ENCODE results near the gene CD81. TPM values are rescaled to one million over a fixed set of nuclear protein-coding genes. Genes with fewer than 3 reads are reported as not detected.

CD81 gene
- total RNA-seq, 1 donor, result 195 TPM

DNA sequence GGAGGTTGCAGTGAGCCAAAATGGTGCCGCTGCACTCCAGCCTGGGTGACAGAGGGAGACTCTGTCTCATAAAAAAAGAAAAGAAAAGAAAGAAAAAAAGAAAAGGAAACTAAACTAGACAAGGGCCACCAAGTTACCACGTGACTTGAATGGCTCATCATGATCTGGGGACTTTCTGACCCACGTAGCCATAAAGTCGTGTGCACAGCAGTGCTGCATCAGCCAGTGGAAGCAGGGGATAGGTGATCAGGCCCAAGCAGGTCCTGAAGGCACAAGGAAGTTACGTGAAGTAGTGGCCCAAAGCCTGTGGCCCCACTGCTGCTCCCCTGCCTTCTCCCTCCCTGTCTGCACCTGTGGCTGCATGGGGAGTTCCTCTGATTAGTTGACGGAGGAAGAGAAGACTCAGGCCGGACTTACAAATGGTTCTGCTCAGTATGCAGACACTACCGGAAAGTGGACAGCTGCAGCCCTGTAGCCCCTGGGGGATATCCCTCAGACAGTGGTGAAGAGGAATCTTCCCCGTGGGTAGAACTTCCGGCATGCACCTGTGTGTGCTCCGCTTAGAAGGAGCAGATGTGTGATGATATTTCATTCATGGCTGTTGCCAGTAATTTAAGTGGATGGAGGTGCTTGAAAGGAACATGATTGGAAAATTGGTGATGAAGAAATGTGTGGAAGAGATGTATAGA is 18.2 kb upstream of the CD81 start:
- Histone ChIP-seq H3K4me2 (ENCODE audit: insufficient read depth, low read length) (no peak overlapping the region), H3K4me3 (ENCODE audit: insufficient read depth, low read length) (no peak overlapping the region), H2AFZ (ENCODE audit: low read length) (no peak overlapping the region), H3K27ac (ENCODE audit: low read depth, low read length) (no peak overlapping the region), H3K36me3 (ENCODE audit: insufficient read depth, low read length) (no peaks in the 10 kb centered on the region), H3K27me3 (ENCODE audit: insufficient read depth, low read length) (no peaks in the 10 kb centered on the region), H3K4me1 (ENCODE audit: insufficient read depth, low read length) (peaks cover 4% of the 10 kb centered on the region), H3K79me2 (ENCODE audit: insufficient read depth, low read length) (no peaks in the 10 kb centered on the region), H4K20me1 (ENCODE audit: insufficient read depth, low read length) (no peaks in the 10 kb centered on the region), H3K9me3 (ENCODE audit: low read depth, low read length) (no peaks in the 10 kb centered on the region)
- TF ChIP-seq, protein P1, sequence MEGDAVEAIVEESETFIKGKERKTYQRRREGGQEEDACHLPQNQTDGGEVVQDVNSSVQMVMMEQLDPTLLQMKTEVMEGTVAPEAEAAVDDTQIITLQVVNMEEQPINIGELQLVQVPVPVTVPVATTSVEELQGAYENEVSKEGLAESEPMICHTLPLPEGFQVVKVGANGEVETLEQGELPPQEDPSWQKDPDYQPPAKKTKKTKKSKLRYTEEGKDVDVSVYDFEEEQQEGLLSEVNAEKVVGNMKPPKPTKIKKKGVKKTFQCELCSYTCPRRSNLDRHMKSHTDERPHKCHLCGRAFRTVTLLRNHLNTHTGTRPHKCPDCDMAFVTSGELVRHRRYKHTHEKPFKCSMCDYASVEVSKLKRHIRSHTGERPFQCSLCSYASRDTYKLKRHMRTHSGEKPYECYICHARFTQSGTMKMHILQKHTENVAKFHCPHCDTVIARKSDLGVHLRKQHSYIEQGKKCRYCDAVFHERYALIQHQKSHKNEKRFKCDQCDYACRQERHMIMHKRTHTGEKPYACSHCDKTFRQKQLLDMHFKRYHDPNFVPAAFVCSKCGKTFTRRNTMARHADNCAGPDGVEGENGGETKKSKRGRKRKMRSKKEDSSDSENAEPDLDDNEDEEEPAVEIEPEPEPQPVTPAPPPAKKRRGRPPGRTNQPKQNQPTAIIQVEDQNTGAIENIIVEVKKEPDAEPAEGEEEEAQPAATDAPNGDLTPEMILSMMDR (IDR thresholded peaks at IDR 0.05; ENCODE audit: extremely low read depth, low read depth, low read length), result no peak
- no peak for DNase-seq (ENCODE audit: insufficient read length, low spot score, missing footprints)

DNA sequence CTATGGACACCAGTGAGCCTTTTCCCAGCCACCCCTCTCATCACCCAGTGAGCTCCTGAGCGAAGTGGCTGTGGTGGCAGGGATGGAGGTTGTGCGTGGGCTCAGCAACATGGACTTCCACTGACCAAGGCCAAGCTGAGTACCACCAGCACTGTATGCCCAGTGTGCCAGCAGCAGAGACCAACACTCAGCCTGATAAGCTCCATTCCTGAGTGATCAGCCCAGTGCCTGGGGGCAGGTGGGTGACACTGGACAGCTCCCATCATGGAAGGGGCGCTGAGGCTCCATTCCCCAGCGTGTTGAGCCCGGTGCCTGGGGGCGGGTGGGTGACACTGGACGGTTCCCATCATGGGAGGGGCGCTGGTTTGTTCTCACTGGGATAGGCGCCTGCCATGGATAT is 17.6 kb upstream of the CD81 start:
- H2AFZ ChIP-seq (ENCODE audit: low read length), result no peak overlapping the region
- H3K4me3 ChIP-seq (ENCODE audit: insufficient read depth, low read length), result no peak overlapping the region
- no peaks in the 10 kb centered on the region for H3K36me3 ChIP-seq (ENCODE audit: insufficient read depth, low read length)
- no peaks in the 10 kb centered on the region for H4K20me1 ChIP-seq (ENCODE audit: insufficient read depth, low read length)
- DNase-seq (ENCODE audit: insufficient read length, low spot score, missing footprints), result no peak
- H3K79me2 ChIP-seq (ENCODE audit: insufficient read depth, low read length), result no peaks in the 10 kb centered on the region
- no peak overlapping the region for H3K4me2 ChIP-seq (ENCODE audit: insufficient read depth, low read length)
- no peak overlapping the region for H3K27ac ChIP-seq (ENCODE audit: low read depth, low read length)
- H3K27me3 ChIP-seq (ENCODE audit: insufficient read depth, low read length), result no peaks in the 10 kb centered on the region
- H3K9me3 ChIP-seq (ENCODE audit: low read depth, low read length), result no peaks in the 10 kb centered on the region
- peaks cover 4% of the 10 kb centered on the region for H3K4me1 ChIP-seq (ENCODE audit: insufficient read depth, low read length)
- TF ChIP-seq, protein P1 (IDR thresholded peaks at IDR 0.05; ENCODE audit: extremely low read depth, low read depth, low read length), result no peak

DNA sequence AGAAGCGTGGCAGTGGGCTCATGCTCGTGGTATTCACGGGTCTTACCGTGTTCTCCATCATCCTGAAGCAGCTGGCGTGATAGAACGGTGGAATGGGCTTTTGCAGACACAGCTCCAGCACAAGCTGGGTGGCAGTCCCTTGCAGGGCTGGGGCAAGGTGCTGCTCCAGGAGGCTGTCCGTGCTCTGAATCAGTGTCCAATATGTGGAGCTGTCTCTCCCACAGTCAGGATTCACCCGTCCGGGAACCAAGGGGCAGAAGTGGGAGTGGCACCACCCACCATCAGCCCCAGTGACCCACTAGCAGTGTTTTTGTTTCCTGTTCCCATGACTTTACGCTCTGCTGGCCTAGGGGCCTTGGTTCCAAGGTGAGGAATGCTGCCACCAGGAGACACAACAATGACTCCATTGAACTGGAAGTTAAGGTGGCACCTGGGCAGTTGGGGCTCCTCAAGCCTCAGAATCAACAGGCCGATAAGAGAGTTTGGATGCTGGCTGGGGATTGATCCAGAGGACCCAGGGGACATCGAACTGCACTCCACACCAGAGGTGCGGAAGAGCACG is 16.9 kb upstream of the CD81 start:
- H4K20me1 ChIP-seq (ENCODE audit: insufficient read depth, low read length), result no peaks in the 10 kb centered on the region
- H3K27me3 ChIP-seq (ENCODE audit: insufficient read depth, low read length), result no peaks in the 10 kb centered on the region
- no peak for DNase-seq (ENCODE audit: insufficient read length, low spot score, missing footprints)
- H3K27ac ChIP-seq (ENCODE audit: low read depth, low read length), result no peak overlapping the region
- no peaks in the 10 kb centered on the region for H3K79me2 ChIP-seq (ENCODE audit: insufficient read depth, low read length)
- H2AFZ ChIP-seq (ENCODE audit: low read length), result no peak overlapping the region
- H3K4me1 ChIP-seq (ENCODE audit: insufficient read depth, low read length), result peaks cover 1% of the 10 kb centered on the region
- no peak overlapping the region for H3K4me3 ChIP-seq (ENCODE audit: insufficient read depth, low read length)
- H3K9me3 ChIP-seq (ENCODE audit: low read depth, low read length), result no peaks in the 10 kb centered on the region
- TF ChIP-seq, protein P1 (IDR thresholded peaks at IDR 0.05; ENCODE audit: extremely low read depth, low read depth, low read length), result no peak
- no peak overlapping the region for H3K4me2 ChIP-seq (ENCODE audit: insufficient read depth, low read length)
- no peaks in the 10 kb centered on the region for H3K36me3 ChIP-seq (ENCODE audit: insufficient read depth, low read length)

DNA sequence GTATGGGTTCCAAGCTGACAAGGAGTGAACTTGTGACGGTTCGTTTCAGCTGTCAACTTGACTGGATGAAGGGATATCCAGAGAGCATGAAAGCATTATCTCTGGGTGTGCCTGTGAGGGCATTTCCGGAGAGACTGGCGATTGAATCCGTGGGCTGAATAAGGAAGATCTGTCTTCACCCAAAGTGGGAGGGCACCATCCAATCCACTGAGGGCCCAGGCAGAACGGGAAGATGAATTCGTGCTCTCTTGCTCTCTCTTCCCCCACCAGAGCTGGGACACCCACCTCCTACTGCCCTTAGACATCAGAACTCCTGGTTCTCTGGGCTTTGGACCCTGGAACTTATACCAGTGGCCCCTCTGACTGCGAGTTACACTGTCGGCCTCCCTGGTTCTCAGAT is 15.5 kb upstream of the CD81 start:
- DNase-seq (ENCODE audit: insufficient read length, low spot score, missing footprints), result no peak
- Histone ChIP-seq H3K4me1 (ENCODE audit: insufficient read depth, low read length) (no peaks in the 10 kb centered on the region), H3K4me3 (ENCODE audit: insufficient read depth, low read length) (no peak overlapping the region), H3K79me2 (ENCODE audit: insufficient read depth, low read length) (no peaks in the 10 kb centered on the region), H4K20me1 (ENCODE audit: insufficient read depth, low read length) (no peaks in the 10 kb centered on the region), H3K9me3 (ENCODE audit: low read depth, low read length) (no peaks in the 10 kb centered on the region), H3K27me3 (ENCODE audit: insufficient read depth, low read length) (no peaks in the 10 kb centered on the region), H2AFZ (ENCODE audit: low read length) (no peak overlapping the region), H3K36me3 (ENCODE audit: insufficient read depth, low read length) (no peaks in the 10 kb centered on the region), H3K27ac (ENCODE audit: low read depth, low read length) (no peak overlapping the region), H3K4me2 (ENCODE audit: insufficient read depth, low read length) (no peak overlapping the region)
- TF ChIP-seq, protein P1 (IDR thresholded peaks at IDR 0.05; ENCODE audit: extremely low read depth, low read depth, low read length), result no peak
